Measurements from ENCODE around the gene KIN. TPM values are rescaled to one million over a fixed set of nuclear protein-coding genes. Genes with fewer than 3 reads are reported as not detected.

KIN gene
- total and polyA plus RNA-seq, 2 experiments from 2014 or later, result 8.5 to 31.7 TPM

DNA sequence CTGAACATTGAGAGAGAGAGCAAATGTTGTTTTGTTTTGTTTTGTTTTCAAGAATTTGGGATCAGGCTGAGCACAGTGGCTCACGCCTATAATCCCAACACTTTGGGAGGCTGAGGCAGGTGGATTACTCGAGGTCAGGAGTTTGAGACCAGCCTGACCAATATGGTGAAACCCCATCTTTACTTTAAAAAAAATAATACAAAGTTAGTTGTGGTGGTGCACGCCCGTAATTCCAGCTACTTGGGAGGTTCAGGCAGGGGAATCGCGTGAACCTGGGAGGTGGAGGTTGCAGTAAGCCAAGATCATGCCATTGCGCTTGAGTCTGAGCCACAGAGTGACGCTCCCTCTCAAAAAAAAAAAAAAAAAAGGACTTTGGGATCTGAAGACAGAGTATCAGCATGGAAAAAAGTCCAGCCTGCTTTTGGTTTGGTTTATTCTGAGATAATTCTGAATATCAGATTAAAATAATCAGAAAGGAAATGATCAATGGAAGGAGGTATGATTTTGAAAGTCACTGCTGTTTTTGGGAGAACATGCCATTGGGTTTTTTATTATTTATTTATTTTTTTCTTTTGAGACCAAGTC is 86.5 kb downstream of the KIN start:
- Mint-ChIP-seq H3K4me3 (no peak overlapping the region), H3K27me3 (ENCODE audit: insufficient read depth, low read depth, poor library complexity) (peaks cover 2% of the 10 kb centered on the region), H3K36me3 (ENCODE audit: low read depth) (no peaks in the 10 kb centered on the region), H3K4me1 (peaks cover 10% of the 10 kb centered on the region), H3K27ac (no peak overlapping the region), H3K9me3 (no peaks in the 10 kb centered on the region)
- Histone ChIP-seq H3K4me2 (no peak overlapping the region), H2AFZ (no peak overlapping the region), H3K36me3 (ENCODE audit: insufficient read depth) (no peaks in the 10 kb centered on the region), H3K4me1 (ENCODE audit: insufficient read depth) (no peaks in the 10 kb centered on the region; the same call in 1 of the 2 replicates), H3F3A (replicated peaks; ENCODE audit: low read depth) (no peaks in the 10 kb centered on the region), H4K20me1 (replicated peaks; ENCODE audit: insufficient read depth) (no peaks in the 10 kb centered on the region), H3K27me3 (ENCODE audit: insufficient read depth) (no peaks in the 10 kb centered on the region), H3K4me3 (no peak overlapping the region), H3K79me2 (replicated peaks; ENCODE audit: insufficient read depth) (no peaks in the 10 kb centered on the region), H3K27ac (ENCODE audit: low read depth) (no peak overlapping the region), H3K9me2 (ENCODE audit: insufficient read depth) (no peaks in the 10 kb centered on the region)
- no peak for ATAC-seq
- TF ChIP-seq STAT1 (IDR thresholded peaks at IDR 0.05; ENCODE audit: unreplicated experiment) (no peak), JUNB (IDR thresholded peaks at IDR 0.05; ENCODE audit: unreplicated experiment) (no peak)
- TF ChIP-seq, protein P1, sequence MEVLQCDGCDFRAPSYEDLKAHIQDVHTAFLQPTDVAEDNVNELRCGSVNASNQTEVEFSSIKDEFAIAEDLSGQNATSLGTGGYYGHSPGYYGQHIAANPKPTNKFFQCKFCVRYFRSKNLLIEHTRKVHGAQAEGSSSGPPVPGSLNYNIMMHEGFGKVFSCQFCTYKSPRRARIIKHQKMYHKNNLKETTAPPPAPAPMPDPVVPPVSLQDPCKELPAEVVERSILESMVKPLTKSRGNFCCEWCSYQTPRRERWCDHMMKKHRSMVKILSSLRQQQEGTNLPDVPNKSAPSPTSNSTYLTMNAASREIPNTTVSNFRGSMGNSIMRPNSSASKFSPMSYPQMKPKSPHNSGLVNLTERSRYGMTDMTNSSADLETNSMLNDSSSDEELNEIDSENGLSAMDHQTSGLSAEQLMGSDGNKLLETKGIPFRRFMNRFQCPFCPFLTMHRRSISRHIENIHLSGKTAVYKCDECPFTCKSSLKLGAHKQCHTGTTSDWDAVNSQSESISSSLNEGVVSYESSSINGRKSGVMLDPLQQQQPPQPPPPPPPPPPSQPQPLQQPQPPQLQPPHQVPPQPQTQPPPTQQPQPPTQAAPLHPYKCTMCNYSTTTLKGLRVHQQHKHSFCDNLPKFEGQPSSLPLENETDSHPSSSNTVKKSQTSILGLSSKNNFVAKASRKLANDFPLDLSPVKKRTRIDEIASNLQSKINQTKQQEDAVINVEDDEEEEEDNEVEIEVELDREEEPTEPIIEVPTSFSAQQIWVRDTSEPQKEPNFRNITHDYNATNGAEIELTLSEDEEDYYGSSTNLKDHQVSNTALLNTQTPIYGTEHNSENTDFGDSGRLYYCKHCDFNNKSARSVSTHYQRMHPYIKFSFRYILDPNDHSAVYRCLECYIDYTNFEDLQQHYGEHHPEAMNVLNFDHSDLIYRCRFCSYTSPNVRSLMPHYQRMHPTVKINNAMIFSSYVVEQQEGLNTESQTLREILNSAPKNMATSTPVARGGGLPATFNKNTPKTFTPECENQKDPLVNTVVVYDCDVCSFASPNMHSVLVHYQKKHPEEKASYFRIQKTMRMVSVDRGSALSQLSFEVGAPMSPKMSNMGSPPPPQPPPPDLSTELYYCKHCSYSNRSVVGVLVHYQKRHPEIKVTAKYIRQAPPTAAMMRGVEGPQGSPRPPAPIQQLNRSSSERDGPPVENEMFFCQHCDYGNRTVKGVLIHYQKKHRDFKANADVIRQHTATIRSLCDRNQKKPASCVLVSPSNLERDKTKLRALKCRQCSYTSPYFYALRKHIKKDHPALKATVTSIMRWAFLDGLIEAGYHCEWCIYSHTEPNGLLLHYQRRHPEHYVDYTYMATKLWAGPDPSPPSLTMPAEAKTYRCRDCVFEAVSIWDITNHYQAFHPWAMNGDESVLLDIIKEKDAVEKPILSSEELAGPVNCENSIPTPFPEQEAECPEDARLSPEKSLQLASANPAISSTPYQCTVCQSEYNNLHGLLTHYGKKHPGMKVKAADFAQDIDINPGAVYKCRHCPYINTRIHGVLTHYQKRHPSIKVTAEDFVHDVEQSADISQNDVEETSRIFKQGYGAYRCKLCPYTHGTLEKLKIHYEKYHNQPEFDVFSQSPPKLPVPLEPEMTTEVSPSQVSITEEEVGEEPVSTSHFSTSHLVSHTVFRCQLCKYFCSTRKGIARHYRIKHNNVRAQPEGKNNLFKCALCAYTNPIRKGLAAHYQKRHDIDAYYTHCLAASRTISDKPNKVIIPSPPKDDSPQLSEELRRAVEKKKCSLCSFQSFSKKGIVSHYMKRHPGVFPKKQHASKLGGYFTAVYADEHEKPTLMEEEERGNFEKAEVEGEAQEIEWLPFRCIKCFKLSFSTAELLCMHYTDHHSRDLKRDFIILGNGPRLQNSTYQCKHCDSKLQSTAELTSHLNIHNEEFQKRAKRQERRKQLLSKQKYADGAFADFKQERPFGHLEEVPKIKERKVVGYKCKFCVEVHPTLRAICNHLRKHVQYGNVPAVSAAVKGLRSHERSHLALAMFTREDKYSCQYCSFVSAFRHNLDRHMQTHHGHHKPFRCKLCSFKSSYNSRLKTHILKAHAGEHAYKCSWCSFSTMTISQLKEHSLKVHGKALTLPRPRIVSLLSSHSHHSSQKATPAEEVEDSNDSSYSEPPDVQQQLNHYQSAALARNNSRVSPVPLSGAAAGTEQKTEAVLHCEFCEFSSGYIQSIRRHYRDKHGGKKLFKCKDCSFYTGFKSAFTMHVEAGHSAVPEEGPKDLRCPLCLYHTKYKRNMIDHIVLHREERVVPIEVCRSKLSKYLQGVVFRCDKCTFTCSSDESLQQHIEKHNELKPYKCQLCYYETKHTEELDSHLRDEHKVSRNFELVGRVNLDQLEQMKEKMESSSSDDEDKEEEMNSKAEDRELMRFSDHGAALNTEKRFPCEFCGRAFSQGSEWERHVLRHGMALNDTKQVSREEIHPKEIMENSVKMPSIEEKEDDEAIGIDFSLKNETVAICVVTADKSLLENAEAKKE (CRISPR knock-in tag; IDR thresholded peaks at IDR 0.05), result no peak
- no peak for DNase-seq (ENCODE audit: low spot score)

Other genes starting within 250 kb of the KIN start
- 2.2 and 6.6 TPM in 2 replicates for gene ITIH5, start 121.0 kb downstream of the KIN start, total RNA-seq (2014; rRNA removed; shearing (Covaris generic))
- gene ITIH5, start 121.0 kb downstream of the KIN start, polyA plus RNA-seq (2016; fragmentation: Nextera tagmentation; extraction: Ambion mirVana), result 0.99 and 1.2 TPM in 2 replicates
- gene ITIH2, start 84.7 kb downstream of the KIN start, total RNA-seq (2014; rRNA removed; shearing (Covaris generic)), result not detected in 2 replicates
- 0.10 TPM in 1 of 2 replicates, not detected in the other for gene ITIH2, start 84.7 kb downstream of the KIN start, polyA plus RNA-seq (2016; fragmentation: Nextera tagmentation; extraction: Ambion mirVana)
- gene ATP5F1C, start 184 bp upstream of the KIN start, total RNA-seq (2014; rRNA removed; shearing (Covaris generic)), result 332 and 339 TPM in 2 replicates
- gene ATP5F1C, start 184 bp upstream of the KIN start, polyA plus RNA-seq (2016; fragmentation: Nextera tagmentation; extraction: Ambion mirVana), result 519 and 537 TPM in 2 replicates
- 5.6 and 6.4 TPM in 2 replicates for gene TAF3, start 30.5 kb upstream of the KIN start, total RNA-seq (2014; rRNA removed; shearing (Covaris generic))
- 12.3 and 15.2 TPM in 2 replicates for gene TAF3, start 30.5 kb upstream of the KIN start, polyA plus RNA-seq (2016; fragmentation: Nextera tagmentation; extraction: Ambion mirVana)

Measured in GM23338 (cell line).